H1 (cell line): ENCODE results near the gene ARHGAP22. TPM values are rescaled to one million over a fixed set of nuclear protein-coding genes. Genes with fewer than 3 reads are reported as not detected.
A peak's percentile ranks its signal among the peaks of the same experiment; 100 is the strongest.

Experiments
- CTCF ChIA-PET: fragments of 300-600 bp; sonication (Branson Sonifier 250); formaldehyde crosslinking; loops from one replicate; lab custom pipeline; 2021; ENCODE audit not compliant: partially characterized antibody; lab: Charles Lee
- POLR2A ChIA-PET: fragments of 300-600 bp; sonication (Branson Sonifier 250); formaldehyde crosslinking; loops from one replicate; lab custom pipeline; 2021; ENCODE audit warnings: inconsistent platforms; ENCODE audit not compliant: partially characterized antibody; lab: Charles Lee
- DNase-seq, 2 experiments: peaks; one replicate each; pipeline versions ENCODE4 v3.0.0 to v3.0.0-alpha.2; 2010 to 2022; ENCODE audit warnings: low spot score in 2 of 2, low read depth in 1 of 2, mixed read lengths in 1 of 2
- FAIRE-seq: peaks from 2 replicates; lab custom pipeline; 2011; peaks lifted over from hg19 to GRCh38; lab: Jason Lieb, UNC
- H2AFZ ChIP-seq: 2 replicates; pipeline ENCODE4 v1.8.1; 2012; ENCODE audit warnings: low read length, inconsistent platforms
- H2AK5ac ChIP-seq: 2 replicates; pipeline ENCODE4 v1.6.1; 2013; ENCODE audit warnings: low read depth, low read length
- H2BK120ac ChIP-seq: replicated peaks from 2 replicates; pipeline ENCODE3; 2013; ENCODE audit warnings: low read depth, low read length, inconsistent platforms
- H2BK12ac ChIP-seq: 2 replicates; pipeline ENCODE4 v1.6.1; 2013; ENCODE audit warnings: low read depth, low read length
- H2BK15ac ChIP-seq: 2 replicates; pipeline ENCODE4 v1.6.1; 2013; ENCODE audit warnings: low read length
- H2BK20ac ChIP-seq: 2 replicates; pipeline ENCODE4 v1.6.1; 2013; ENCODE audit warnings: low read length
- H2BK5ac ChIP-seq: 2 replicates; pipeline ENCODE4 v1.6.1; 2013; ENCODE audit warnings: low read depth, low read length
- H3K14ac ChIP-seq: 2 replicates; pipeline ENCODE4 v1.6.1; 2013; ENCODE audit warnings: inconsistent platforms; ENCODE audit not compliant: insufficient read length
- H3K18ac ChIP-seq: 2 replicates; pipeline ENCODE4 v1.6.1; 2013; ENCODE audit warnings: low read length; ENCODE audit errors: extremely low read depth
- H3K23ac ChIP-seq: 2 replicates; pipeline ENCODE4 v1.6.1; 2013; ENCODE audit warnings: inconsistent platforms; ENCODE audit not compliant: insufficient read length
- H3K23me2 ChIP-seq: 2 replicates; pipeline ENCODE4 v1.6.1; 2013; ENCODE audit warnings: low read depth, low read length
- H3K27ac ChIP-seq: 2 replicates; pipeline ENCODE4 v1.6.1; 2011; ENCODE audit warnings: low read depth, low read length, inconsistent platforms
- H3K27me3 ChIP-seq, 4 experiments: replicated peaks in 1 of 4; 1 replicate in 1 of 4; 2 replicates in 3 of 4; pipeline versions ENCODE4 v1.6.1 to v1.8.1; 2011 to 2013; ENCODE audit warnings: low read length in 3 of 4, mild to moderate bottlenecking in 3 of 4, inconsistent platforms in 2 of 4, mixed read lengths in 2 of 4, moderate library complexity in 1 of 4; ENCODE audit not compliant: control insufficient read depth in 3 of 4, insufficient read depth in 3 of 4; ENCODE audit errors: extremely low read depth in 1 of 4
- H3K36me3 ChIP-seq, 4 experiments: 2 replicates each; pipeline versions ENCODE4 v1.6.1 to v1.8.1; 2011 to 2013; ENCODE audit warnings: mild to moderate bottlenecking in 4 of 4, low read length in 3 of 4, moderate library complexity in 2 of 4, control low read depth in 1 of 4, inconsistent platforms in 1 of 4; ENCODE audit not compliant: insufficient read depth in 4 of 4, control insufficient read depth in 2 of 4
- H3K4ac ChIP-seq: replicated peaks from 2 replicates; pipeline ENCODE3; 2013; ENCODE audit warnings: low read length, low read depth, mixed read lengths, inconsistent platforms; ENCODE audit not compliant: insufficient read length
- H3K4me1 ChIP-seq, 4 experiments: replicated peaks in 1 of 4; 1 replicate in 1 of 4; 2 replicates in 3 of 4; pipeline versions ENCODE4 v1.6.1 to v1.8.1; 2011 to 2013; ENCODE audit warnings: low read length in 3 of 4, inconsistent platforms in 2 of 4, mixed read lengths in 1 of 4; ENCODE audit not compliant: insufficient read depth in 4 of 4, control insufficient read depth in 3 of 4
- H3K4me2 ChIP-seq, 2 experiments: 2 replicates each; pipeline versions ENCODE4 v1.6.1 to v1.8.1; 2011 to 2013; ENCODE audit warnings: low read depth in 2 of 2, low read length in 2 of 2, control low read depth in 1 of 2, inconsistent platforms in 1 of 2, mild to moderate bottlenecking in 1 of 2; ENCODE audit not compliant: insufficient read depth in 1 of 2
- H3K4me3 ChIP-seq, 4 experiments: fragments of 200-600, 300-600 bp in 1 of 4; sonication (generic), shearing (Covaris generic), sonication (Bioruptor Twin) in 1 of 4; 2 replicates each; pipeline versions ENCODE4 v1.5.1 to v1.8.1; 2011 to 2016; ENCODE audit warnings: low read length in 4 of 4, low read depth in 3 of 4, control low read depth in 2 of 4, inconsistent platforms in 2 of 4, mild to moderate bottlenecking in 2 of 4, mixed read lengths in 1 of 4, moderate library complexity in 1 of 4; ENCODE audit not compliant: insufficient read depth in 2 of 4; ENCODE audit errors: extremely low read depth in 1 of 4
- H3K56ac ChIP-seq: replicated peaks from 2 replicates; pipeline ENCODE3; 2013; ENCODE audit warnings: low read depth, mild to moderate bottlenecking, mixed read lengths, low read length, inconsistent platforms; ENCODE audit not compliant: insufficient read length
- H3K79me1 ChIP-seq: 2 replicates; pipeline ENCODE4 v1.6.1; 2013; ENCODE audit warnings: low read depth, low read length, control low read depth
- H3K79me2 ChIP-seq, 2 experiments: 2 replicates each; pipeline versions ENCODE4 v1.6.1 to v1.8.1; 2012 to 2013; ENCODE audit warnings: low read length in 2 of 2, mild to moderate bottlenecking in 2 of 2, inconsistent platforms in 1 of 2; ENCODE audit not compliant: insufficient read depth in 2 of 2, control insufficient read depth in 1 of 2
- H3K9ac ChIP-seq, 4 experiments: replicated peaks in 1 of 4; 1 replicate in 1 of 4; 2 replicates in 3 of 4; pipeline versions ENCODE4 v1.6.1 to v1.8.1; 2011 to 2013; ENCODE audit warnings: low read depth in 3 of 4, low read length in 3 of 4, control low read depth in 2 of 4, mild to moderate bottlenecking in 2 of 4, moderate library complexity in 2 of 4, inconsistent platforms in 1 of 4; ENCODE audit errors: extremely low read depth in 1 of 4
- H3K9me3 ChIP-seq, 2 experiments: 2 replicates each; pipeline versions ENCODE4 v1.6.1 to v1.8.1; 2012 to 2013; ENCODE audit warnings: mild to moderate bottlenecking in 2 of 2, moderate library complexity in 2 of 2, control low read depth in 1 of 2, inconsistent platforms in 1 of 2, low read depth in 1 of 2, low read length in 1 of 2, mixed read lengths in 1 of 2; ENCODE audit not compliant: insufficient read depth in 2 of 2
- H4K20me1 ChIP-seq, 2 experiments: replicated peaks in 1 of 2; 2 replicates each; pipeline versions ENCODE3 to v1.8.1; 2011 to 2013; ENCODE audit warnings: inconsistent platforms in 2 of 2, low read length in 2 of 2, mild to moderate bottlenecking in 1 of 2; ENCODE audit not compliant: insufficient read depth in 2 of 2, control insufficient read depth in 1 of 2
- H4K5ac ChIP-seq: 2 replicates; pipeline ENCODE4 v1.6.1; 2013; ENCODE audit warnings: low read length, low read depth, mixed read lengths, inconsistent platforms; ENCODE audit not compliant: insufficient read length
- H4K8ac ChIP-seq: 2 replicates; pipeline ENCODE4 v1.8.0; 2013; ENCODE audit warnings: mild to moderate bottlenecking, moderate library complexity, low read length, inconsistent platforms; ENCODE audit not compliant: insufficient read depth; ENCODE audit errors: extremely low read depth
- H4K91ac ChIP-seq: replicated peaks from 2 replicates; pipeline ENCODE3; 2013; ENCODE audit warnings: low read length, mixed read lengths, inconsistent platforms; ENCODE audit not compliant: insufficient read length
- CEBPB ChIP-seq: IDR thresholded peaks from 2 replicates; pipeline ENCODE4 v1.6.1; 2012; ENCODE audit warnings: low read depth, low read length
- CTBP2 ChIP-seq: IDR thresholded peaks from 2 replicates; pipeline ENCODE4 v1.7.0; 2011; ENCODE audit warnings: borderline replicate concordance, mild to moderate bottlenecking, moderate library complexity, mixed read lengths, low read length; ENCODE audit not compliant: insufficient read depth, insufficient read length
- GTF2F1 ChIP-seq: IDR thresholded peaks from 2 replicates; pipeline ENCODE4 v1.6.1; 2012; ENCODE audit warnings: low read depth, low read length, improper control_type of control experiment, borderline replicate concordance
- SP4 ChIP-seq: IDR thresholded peaks from 2 replicates; pipeline ENCODE4 v1.6.1; 2012; ENCODE audit warnings: low read length, inconsistent platforms
- SRF ChIP-seq: IDR thresholded peaks from 2 replicates; pipeline ENCODE4 v1.6.1; 2011; ENCODE audit warnings: mild to moderate bottlenecking, low read depth, low read length, moderate library complexity
- WGBS, 2 experiments: shearing (Covaris generic) in 1 of 2; methylation state at CpG; one replicate each; pipeline versions ENCODE4 v1.1.6 to v1.1.7; 2013 to 2015; ENCODE audit warnings: low lambda C conversion rate in 2 of 2, mixed read lengths in 2 of 2, inconsistent platforms in 1 of 2, low coverage in 1 of 2, missing lambda C conversion rate in 1 of 2; ENCODE audit not compliant: insufficient replicate concordance in 2 of 2, insufficient coverage in 1 of 2, insufficient read length in 1 of 2; ENCODE audit errors: extremely low coverage in 1 of 2, missing lambda C conversion rate in 1 of 2; 5-methylcytosine and 5-hydroxymethylcytosine counted together
- polyA plus RNA-seq, 7 experiments: library from polyadenylated mRNA; depleted of rRNA in 3 of 7; stranded (reverse) in 5 of 7; unstranded in 2 of 7; fragments of >200 nt in 5 of 7; fragments of 200-250 nt in 2 of 7; gene quantifications; 1 replicate in 5 of 7; 2 replicates in 1 of 7; 4 replicates in 1 of 7; pipeline versions ENCODE4 v1.2.1 to v1.2.3, GENCODE V29; 2011 to 2013; ENCODE audit warnings: missing spikeins in 2 of 7, mixed read lengths in 2 of 7
- total RNA-seq: library from RNA; stranded (reverse); fragmentation: NEBNext Ultra II Directional; extraction: Animal tissue kit (Norgen Biotek cat#: 25700); gene quantifications from 2 replicates; pipeline ENCODE4 v1.2.1, GENCODE V29; 2021
- TF ChIP-seq, protein P1 (sequence below): IDR thresholded peaks from 2 replicates; pipeline ENCODE4 v1.6.1; 2012; ENCODE audit warnings: inconsistent platforms

Gene ARHGAP22
- total and polyA plus RNA-seq, 2 of the 8 experiments (the other 6 are each of a cell fraction or from before 2014, with no cell fraction given) = 3.6 to 11.2 TPM

DNA sequence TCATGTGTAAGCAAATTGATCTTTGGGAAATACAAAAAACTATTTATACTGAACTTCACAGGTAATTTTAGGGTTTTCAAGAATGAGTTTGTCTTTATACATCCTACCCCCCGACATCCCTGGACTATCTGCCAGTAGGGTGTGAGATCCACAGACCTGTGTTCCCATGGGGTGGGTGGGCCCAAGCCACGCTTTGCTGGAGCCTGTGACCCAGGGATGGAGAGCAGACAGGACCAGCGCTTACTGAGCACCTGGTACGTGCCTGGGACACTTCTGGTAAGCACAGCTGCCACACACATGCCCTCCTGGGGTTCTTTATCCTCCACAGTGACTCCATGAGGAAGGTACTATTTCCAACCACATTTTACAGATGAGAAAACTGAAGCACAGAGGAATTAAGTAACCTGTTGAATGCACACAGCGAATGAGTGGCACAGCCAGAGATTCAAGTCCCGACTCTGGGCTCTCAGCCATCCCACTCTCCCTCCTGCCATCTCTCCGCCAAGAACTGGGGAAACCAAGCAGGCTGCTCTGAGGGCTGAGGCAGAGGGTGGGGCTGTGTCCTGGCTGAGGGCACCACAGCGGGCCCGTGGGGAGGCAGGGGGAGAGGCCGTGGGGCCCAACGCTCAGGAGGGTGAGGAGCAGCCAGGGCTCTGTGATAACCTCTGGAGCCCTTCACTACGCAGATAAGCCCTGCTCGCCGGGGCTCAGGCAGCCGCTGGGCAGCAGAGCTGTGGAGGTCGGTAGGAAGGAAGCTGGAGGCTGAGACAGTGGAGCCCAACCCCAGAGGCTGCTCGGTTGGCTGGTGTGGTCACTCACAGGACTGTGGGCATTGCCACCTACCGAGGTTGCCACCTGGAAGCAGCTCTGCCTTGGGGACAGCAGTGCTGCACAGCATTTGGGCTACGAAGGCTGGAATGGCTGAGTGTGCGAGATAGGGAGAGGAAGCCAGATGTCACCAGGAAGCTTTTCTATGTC, 124.2 kb downstream of the ARHGAP22 start:
- DNase-seq = no peak
- no peak overlapping the region for H3K4me3 ChIP-seq
- CTCF ChIA-PET = interaction anchor here (0.7 to 1.7 kb wide), 9 partner anchors 8 to 176 kb away, joined by 3 to 6 read pairs (median 4); no protein-coding TSS in a partner anchor
- no peak overlapping the region for H3K23ac ChIP-seq
- H3K4me1 ChIP-seq = peaks cover 0 to 9% (median 4%) of the 10 kb centered on the region in 4 experiments; a peak in 4 of 7 replicates
- no peak overlapping the region for H4K5ac ChIP-seq
- no peak for FAIRE-seq
- POLR2A ChIA-PET = interaction anchor here (0.9 to 1.5 kb wide), 2 partner anchors 9 to 10 kb away, joined by 3 read pairs; no protein-coding TSS in a partner anchor
- no peak overlapping the region for H2BK12ac ChIP-seq
- no peak overlapping the region for H2BK15ac ChIP-seq
- H3K79me2 ChIP-seq = no peaks in the 10 kb centered on the region
- no peak overlapping the region; the same call in 1 of the 2 replicates for H2BK5ac ChIP-seq
- H3K9ac ChIP-seq = no peak overlapping the region
- H3K18ac ChIP-seq = no peak overlapping the region
- H4K20me1 ChIP-seq = no peaks in the 10 kb centered on the region
- no peaks in the 10 kb centered on the region for H3K36me3 ChIP-seq
- no peak overlapping the region for H2BK120ac ChIP-seq
- no peak overlapping the region for H3K4me2 ChIP-seq
- no peak overlapping the region for H2AFZ ChIP-seq
- no peak for TF ChIP-seq GTF2F1
- TF ChIP-seq, protein P1, sequence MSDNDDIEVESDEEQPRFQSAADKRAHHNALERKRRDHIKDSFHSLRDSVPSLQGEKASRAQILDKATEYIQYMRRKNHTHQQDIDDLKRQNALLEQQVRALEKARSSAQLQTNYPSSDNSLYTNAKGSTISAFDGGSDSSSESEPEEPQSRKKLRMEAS = no peak
- TF ChIP-seq CTBP2 = no peak
- no peak for TF ChIP-seq CEBPB
- TF ChIP-seq SP4 = no peak
- TF ChIP-seq SRF = no peak
- H3K56ac ChIP-seq = no peak overlapping the region
- H4K91ac ChIP-seq = peak overlapping the region; percentile 48
- H3K4ac ChIP-seq = no peak overlapping the region
- no peak overlapping the region; the same call in 1 of the 2 replicates for H2AK5ac ChIP-seq
- H3K27ac ChIP-seq = no peak overlapping the region
- H3K23me2 ChIP-seq = no peaks in the 10 kb centered on the region
- no peaks in the 10 kb centered on the region for H3K27me3 ChIP-seq
- 0 out of 2 replicates have a peak, but pooled peaks cover 2% of the 10 kb centered on the region for H3K79me1 ChIP-seq
- no peaks in the 10 kb centered on the region for H3K9me3 ChIP-seq
- H3K14ac ChIP-seq = no peak overlapping the region
- 88% methylated on average over 19 of the region's 20 CpGs; no CpG with 5 or more reads in 1 of the 2 experiments for WGBS, 2 experiments
- H4K8ac ChIP-seq = no peak overlapping the region; the same call in 1 of the 2 replicates
- H2BK20ac ChIP-seq = no peak overlapping the region
